Measurements from ENCODE around the gene ERBB4.
"Not testable (repeated sequence)": the region's sequence is repeated elsewhere in the genome, so short reads cannot be mapped to it uniquely, and the experiment has no call there.

ERBB4 gene

DNA sequence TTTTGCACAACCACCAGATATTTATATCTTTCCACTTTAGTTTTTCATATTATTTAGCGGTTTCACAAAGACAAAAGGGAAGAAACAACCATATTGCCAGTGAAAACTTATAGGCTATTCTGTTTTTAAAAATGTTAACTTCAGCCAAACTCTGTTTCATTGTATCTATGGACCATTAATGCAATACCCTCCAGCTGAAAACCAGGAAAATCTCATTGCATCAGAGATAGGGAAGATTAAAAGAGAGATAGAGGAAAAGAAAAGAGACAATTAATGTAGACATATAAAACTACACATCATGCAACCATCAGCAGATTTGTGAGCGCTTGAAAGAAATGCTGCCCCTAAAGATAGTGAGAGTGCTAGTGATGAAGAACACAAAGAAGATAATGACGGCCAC lies 970.2 kb downstream of the ERBB4 start:
- DNase-seq (ENCODE audit: low spot score): no peak

DNA sequence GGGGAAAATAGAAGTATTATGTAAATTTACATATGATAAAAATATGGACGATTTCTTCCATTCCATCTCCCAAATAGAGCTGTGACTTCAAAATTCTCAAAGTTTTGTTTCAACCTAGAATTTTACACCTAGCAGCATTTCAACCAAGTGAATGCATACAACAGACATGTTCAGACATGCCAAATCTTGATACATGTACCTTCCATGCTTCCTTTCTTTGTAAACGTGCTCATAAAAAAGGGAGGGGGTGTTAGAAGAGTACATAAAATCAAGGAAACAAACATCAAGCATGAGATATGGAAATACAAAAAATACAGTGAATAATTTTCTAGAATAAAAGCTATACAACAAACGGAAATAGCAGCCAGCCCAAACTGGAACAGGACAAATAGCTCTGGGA lies 974.2 kb downstream of the ERBB4 start:
- DNase-seq (ENCODE audit: low spot score): no peak

DNA sequence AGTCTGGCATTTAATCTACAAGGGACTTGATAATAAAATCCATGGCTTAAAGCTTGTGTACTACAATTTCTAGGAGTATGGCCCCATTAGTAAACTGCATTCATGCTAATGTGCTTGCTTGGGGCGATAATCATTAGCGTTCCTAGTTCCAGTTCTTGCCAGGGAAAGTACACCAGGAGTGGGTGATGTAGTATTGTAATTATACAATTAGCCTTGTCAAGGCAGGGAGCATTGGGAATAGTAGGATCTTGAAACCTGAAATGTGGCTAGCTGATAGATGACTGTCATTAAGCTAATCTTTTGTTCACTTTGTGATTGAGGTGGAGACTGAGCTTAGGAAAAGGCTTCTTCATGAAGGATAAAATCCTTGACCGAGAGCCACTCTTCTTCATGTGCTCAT lies 993.0 kb downstream of the ERBB4 start:
- DNase-seq (ENCODE audit: low spot score): no peak

DNA sequence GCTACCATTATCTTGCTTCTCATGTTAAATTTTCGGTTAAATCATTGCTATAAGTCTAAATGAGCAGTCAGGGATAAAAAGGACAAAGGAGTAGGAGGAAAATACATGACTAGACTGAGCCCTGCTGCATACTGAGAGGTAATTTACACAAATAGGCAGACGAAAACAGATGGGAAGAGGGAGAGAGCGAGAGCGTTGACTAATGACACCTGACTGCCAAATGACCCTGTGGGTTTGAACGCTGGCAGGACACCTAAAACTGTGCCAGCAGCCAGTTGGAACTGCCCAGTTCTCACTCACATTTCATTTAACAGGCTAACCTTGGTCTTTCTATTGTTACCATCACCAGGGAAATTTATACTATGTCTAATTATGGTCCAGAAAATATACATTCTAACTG lies 1004.0 kb downstream of the ERBB4 start:
- no peak for DNase-seq (ENCODE audit: low spot score)

DNA sequence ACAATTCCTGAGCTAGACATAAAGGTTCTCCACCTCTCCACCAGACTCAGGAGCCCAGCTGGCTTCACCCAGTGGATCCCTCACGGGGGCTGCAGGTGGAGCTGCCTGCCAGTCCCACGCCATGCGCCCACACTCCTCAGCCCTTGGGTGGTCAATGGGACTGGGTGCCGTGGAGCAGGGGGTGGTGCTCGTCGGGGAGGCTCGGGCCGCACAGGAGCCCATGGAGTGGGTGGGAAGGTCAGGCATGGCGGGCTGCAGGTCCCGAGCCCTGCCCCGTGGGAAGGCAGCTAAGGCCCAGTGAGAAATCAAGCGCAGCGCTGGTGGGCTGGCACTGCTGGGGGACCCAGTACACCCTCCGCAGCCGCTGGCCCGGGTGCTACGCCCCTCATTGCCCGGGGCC lies 1014.4 kb downstream of the ERBB4 start:
- DNase-seq (ENCODE audit: low spot score): not testable (repeated sequence)

DNA sequence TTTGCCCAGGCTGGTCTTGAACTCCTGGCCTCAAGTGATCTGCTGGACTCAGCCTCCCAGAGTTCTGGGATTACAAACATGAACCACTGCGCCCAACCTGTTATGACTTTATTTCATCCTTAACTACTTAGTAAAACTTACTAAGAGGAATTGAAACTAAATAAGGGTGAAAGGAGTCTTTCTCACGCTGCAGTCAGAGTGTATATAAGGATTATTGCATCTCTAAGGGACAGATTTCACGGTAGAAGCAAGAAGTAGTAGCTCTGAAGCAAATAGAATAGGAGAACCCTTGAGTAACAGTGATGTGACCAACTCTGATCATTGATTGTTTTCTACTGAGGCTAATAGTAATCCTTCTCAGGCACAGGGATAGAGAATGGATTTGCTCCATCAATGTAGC lies 1022.1 kb downstream of the ERBB4 start:
- DNase-seq (ENCODE audit: low spot score): no peak

DNA sequence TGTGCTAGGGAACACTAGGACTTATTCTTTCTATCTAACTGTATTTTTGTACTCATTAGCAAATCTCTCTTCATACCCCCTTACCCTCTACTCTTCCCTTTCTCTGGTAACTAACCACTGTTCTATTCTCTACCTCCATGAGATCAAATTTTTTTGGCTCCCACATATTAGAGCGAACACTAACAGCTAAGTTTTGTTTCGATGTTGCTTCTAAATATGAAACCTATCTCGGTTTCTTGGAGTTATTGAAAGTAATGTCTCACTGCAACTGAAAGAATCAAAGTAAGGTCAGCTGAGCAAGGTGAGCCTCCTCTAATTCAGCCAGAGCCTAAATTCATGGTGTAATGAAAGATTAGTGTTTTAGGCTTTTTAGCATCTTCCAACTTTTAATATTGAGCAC lies 1024.6 kb downstream of the ERBB4 start:
- DNase-seq (ENCODE audit: low spot score): no peak

DNA sequence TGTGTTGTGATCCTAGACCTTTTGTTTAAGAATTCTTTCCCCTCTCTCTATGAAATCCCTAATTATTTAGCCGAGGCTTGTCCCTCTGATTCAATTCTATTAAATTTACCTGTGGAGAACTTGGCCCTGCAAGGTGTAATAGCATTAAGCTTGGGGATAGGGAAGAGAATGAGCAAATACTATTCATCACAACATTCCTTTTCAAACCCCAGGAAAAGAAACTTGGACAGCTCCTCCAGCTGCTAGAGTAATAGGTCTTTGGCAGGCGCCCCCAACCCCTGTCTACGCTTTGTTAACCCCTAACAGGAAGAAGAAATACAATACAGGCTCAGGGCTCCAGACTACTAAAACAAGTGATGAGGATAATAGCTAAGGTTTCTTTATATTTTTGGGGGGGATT lies 1025.2 kb downstream of the ERBB4 start:
- no peak for DNase-seq (ENCODE audit: low spot score)

DNA sequence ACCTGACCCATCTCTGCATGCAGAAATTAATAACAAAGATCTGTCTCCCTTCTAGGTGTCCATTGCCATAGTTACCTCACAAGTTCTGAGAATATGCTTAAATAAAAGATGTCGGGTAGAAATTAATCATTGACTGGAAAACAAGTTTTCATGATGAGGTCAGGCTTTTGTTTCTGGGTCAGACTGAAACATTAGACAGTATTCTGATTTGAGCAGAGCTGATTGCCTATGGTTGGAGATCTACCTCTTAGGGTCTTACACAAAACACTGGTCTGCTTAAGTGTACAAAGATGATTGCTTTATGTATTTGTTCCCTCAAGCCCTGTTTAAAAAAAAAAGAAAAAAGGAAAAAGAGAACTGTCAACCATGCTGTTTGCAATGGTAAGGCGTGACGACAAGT lies 1025.8 kb downstream of the ERBB4 start:
- no peak for DNase-seq (ENCODE audit: low spot score)

DNA sequence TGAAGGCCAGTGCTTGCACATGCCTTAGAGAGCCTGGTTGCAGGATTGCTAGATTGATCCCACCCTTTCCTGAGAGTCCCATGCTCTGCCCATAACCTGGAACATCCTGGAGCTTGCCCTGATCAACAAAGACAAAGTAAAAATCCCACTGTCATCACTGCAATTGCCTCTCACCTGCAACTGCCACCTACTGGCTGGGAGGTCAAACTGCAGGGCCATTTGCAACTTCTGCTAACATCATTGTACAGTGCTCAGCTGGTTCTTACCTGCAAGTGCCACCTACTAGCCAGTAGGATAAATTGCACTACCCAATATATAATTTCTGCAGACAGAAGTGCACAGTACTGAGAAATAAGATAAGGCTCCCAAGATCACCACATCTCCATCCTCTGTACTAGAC lies 1034.7 kb downstream of the ERBB4 start:
- DNase-seq (ENCODE audit: low spot score): no peak

DNA sequence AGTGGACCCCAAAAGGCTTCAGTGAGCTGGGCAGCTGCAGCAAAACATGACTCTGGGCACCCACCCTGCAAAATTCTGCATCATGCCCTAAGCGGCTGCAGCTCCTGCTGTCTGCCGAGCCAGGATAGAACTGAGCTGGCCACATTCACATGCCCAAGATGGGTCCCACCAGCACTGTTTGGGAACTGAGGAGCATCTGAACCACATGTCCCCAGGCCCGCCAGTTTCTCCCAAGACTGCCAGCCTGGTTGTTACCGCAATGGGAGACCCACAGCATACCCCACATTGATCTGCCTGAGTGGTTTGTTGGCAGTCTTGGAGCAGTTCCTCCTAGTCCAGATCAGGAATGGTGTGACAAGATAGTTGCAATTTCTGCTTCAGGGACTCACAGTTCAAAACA lies 1035.4 kb downstream of the ERBB4 start:
- DNase-seq (ENCODE audit: low spot score): no peak

DNA sequence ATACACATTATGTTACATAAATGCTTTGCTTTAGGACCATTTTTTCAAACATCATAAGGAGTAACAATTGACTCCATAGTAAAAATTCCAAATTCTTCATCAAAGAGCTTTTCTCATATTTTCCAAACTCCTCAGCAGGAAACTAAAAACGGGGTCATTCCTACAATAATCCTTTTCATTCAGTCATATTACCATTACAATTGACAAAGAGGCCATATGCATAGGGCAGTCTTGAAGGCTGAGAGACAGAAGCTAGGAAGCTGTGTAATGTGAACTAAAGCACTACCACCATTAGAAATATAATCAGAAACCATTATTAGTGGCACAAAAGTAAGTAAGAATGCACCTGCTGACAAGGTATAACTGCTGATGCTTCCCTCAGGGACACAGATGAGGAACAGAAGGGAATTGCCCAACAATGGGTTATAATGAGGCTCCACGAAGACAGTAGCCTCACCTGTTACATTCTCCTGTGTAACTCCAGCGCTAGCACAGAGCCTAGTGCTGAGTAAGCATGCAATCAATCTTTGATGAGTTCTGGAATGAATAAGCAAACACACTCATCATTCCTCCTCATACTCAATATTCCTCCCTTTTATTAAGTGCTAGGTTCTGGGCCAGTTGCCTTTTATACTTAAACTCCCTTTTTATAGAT lies 1039.9 kb downstream of the ERBB4 start:
- no peak for DNase-seq (ENCODE audit: low spot score)

DNA sequence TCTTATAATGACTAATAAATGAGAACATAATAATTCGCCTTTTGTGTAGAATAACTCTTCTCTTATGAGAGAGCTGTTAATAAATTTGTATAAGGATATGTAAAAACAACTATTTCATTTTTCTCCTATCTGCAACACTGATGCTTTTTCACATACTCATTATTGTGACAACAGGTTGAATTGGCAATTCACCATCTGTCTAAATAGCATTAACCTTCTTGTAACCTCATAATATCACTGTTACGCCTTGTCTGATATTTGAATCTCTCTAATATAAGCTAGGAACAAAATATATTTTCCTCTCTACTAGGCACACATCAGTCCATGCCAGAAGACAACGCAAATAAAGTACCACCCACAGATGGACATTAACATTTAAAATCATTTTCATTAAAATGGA lies 1043.3 kb downstream of the ERBB4 start:
- no peak for DNase-seq (ENCODE audit: low spot score)

DNA sequence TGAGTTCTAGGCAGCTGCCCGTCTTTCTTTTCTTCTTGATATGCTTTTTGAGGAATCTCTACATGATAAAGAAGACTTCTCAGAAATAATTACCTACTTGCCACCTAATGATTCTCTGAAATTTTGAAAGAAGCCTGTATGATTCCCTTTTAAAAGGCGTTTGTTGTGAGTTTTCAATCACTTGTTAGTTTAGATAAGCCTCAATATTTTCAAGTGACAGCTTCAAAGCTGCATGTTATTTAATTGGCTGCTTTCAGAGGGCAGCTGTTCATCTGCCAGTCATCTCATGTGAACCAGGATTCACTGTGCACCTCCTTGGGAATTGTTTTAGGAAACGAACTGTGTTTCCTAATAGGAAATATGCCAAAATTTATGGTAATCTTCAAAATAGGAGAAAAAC lies 1044.1 kb downstream of the ERBB4 start:
- DNase-seq (ENCODE audit: low spot score): no peak

DNA sequence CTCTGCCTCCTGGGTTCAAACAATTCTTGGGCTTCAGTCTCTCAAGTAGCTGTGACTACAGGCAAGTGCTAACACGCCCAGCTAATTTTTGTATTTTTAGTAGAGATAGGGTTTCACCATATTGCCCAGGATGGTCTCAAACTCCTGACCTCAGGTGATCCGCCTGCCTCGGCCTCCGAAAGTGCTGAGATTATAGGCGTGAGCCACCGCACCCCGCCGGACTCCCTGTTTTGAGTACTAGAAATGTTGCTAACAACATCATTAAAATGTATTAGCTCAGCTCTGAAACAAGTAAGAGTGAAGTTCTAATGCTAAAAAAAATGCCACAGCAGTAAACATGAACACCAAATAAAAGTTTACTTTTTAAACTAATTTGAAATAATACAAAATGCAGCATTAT lies 1044.5 kb downstream of the ERBB4 start:
- no peak for DNase-seq (ENCODE audit: low spot score)

DNA sequence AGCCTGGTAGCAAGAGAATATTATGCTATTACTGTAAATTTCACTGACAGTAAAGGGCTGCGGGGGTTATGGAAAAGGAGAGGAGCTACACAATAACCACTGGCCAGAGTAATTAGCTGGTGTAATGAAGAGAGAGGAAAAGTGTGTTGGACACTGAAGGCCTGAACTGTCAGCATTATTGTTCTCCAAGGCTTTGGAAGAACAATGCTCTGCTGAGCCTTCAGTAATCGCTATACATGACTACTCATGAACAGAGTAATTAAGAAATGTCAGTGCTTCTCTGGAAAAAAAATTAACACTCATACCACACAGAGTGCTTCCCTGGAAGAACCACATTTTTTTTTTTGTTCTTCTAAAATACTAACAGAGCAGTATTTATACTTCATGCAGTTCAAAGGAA lies 1050.9 kb downstream of the ERBB4 start:
- no peak for DNase-seq (ENCODE audit: low spot score)

DNA sequence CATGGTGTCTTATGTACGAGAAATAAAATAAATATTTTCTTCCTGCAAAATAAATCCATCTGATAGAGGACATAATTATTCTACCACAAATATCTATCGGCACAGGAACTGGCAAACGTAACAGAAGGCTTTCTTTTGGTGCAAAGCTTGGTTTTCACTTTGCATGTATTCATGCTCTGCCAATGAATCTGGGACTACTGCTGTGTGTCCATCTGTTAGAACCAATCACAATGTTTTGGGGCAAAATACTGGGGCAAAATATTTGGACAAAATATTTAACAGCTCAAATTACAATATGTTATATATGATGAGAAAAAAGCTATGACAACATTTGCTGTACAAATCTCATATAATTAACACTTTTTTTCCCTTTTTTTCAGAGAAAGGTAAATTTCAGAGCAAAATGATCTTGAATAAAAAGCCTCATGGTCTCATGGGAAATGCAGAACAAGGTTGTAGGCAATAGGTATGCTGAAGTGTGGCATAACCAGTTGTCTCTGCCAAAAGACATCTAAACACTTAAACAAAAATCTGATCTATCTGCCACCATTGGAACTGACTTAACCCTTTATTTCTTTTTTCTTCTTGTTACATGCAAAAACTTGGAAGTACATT lies 1059.0 kb downstream of the ERBB4 start:
- no peak for DNase-seq (ENCODE audit: low spot score)

DNA sequence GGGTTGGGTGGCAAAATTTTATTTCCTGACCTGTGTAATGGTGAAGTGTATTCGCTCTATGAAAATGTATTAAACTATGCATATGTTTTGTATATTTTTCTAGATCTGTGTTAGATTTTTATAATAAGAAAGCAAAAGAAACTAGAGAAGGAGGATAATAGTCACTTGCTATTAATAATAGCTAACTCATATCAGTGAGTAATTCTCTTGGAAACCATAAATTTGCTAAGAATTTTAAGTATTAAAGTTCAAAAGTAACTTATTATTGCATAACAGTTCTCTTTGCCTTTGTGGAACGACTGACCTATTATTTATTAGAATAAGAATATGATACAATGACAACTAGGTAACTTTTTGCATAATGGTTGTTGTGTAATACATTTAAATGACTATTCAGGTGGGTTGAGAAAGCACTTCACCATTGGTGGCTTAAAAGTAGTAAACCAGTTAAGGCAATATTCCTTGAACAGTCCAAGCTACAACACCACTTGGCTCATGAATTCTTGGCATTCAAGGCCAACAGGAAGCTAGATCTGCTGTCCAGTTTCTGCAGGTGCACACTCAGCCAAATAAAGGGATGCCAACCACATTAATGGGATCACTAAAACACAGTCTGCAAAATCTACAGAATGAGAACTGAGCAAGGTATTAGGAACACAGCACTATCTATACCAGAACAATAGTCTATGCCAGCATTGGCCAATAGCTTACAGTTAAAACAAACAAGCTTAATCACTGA lies 1060.9 kb downstream of the ERBB4 start:
- no peak for DNase-seq (ENCODE audit: low spot score)

DNA sequence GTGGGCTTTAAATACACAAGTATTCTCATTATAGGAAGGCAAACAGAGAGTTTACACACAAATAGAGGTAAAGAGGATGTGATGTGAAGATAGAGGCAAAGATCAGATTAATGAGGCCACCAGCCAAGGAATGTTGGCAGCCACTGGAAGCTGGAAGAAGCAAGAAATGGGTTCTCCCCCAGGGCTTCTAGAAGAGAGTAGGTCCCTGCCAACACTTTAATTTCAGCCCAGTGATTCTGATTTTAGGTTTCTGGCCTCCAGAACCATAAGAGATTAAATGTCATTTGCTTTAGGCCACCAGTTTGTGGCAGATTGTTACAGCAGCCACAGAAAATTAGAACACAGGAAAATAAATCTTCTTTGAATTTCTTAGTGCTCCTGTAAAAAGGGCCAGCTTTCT lies 1065.5 kb downstream of the ERBB4 start:
- DNase-seq (ENCODE audit: low spot score): no peak

DNA sequence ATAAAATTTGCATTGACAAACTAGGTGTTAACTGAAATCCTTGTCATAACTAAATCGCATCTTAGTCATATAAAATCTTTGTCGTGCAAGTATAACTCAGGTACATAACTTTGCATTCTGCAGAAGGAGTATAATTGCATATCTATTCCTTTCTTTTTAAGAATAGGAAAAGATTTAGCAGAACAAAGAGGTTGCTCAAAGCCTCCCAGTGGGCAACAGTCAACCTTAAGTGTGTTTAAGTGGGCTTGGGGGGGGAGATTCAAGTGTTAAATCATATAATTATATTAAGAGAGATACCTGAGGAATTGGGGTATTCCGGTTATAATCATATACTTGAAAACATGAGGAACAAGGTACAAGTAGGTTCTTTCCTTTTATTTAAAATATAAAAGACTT lies 1068.9 kb downstream of the ERBB4 start:
- DNase-seq (ENCODE audit: low spot score): no peak

DNA sequence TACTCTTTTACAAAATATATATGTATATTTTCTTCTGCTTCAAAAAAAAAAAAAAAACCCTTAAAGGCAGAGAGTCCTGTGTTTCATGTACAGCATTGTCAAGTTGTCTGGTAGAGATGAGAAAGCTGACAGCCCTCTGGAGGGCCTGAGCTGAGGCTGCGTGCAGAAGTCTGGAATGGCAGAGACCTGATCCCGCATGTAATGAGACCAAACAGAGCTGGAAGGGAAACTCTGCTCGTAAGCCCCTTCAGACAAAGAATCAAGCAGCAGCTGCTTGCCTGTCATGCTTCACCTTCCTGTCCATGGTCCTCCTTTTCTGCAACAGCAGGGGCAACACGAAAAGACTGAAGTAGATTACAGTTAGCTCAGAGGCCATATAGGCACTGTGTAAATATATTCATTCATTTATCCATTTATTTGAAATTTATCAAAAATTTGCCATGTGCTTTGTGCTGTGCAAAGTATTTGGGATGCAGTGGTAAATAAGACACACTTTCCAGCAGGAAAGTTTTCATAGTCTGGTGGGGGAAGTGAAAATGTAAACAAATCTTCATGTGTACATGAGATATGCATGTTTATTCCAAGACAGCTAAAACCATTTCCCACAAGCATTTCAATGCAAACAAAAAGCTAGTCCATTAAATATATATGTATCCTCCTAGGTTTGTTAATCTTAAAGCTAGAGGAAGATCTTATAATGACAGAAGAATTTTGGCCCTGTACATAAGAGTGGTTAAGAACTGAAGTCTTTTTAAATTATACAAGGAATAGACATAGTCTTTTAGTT lies 1069.5 kb downstream of the ERBB4 start:
- no peak for DNase-seq (ENCODE audit: low spot score)

DNA sequence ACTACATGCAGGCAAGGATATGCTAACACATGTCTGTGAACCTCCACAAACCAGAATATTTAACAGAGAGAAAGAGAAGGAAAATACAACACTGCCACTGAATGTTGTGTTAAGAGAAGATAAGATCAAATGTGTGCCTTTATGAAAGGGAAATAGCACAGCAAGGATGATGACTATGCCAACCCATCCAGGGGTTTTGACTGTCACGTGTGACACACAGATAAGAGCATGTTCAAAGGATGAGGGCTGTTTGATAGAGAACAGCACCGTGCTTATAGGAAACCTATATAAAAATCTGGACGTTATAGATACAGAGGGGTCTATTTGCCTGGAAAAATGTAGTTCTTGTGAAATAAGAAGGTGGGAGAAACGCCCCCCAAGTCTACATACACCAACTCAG lies 1070.4 kb downstream of the ERBB4 start:
- no peak for DNase-seq (ENCODE audit: low spot score)

DNA sequence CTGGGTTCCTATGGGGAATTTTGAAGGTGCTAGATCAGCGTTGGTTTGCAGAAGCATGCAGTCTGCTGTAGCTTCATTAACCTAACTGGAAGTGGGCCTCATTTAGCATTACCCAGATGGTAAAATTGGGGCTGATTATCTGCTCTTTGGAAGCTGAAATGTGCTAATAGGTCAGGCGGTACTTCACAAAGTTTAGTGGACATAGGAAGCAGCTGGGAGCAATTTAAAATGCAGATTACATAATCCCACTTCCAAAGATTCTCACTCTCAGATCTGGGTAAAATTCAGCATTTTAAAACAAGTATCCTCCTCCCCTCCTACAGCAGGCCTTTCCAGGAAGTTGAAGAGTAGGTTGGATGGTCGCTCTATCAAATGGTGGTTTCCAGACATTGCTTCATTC lies 1075.2 kb downstream of the ERBB4 start:
- no peak for DNase-seq (ENCODE audit: low spot score)

All from hematopoietic multipotent progenitor cell treated with erythropoietin and hydrocortisone succinate and interleukin-3 and kit ligand, for 17 days (in vitro differentiated cells).